Neural cell (in vitro differentiated cells): ENCODE results near the gene IL25.

ENCODE experiments used
- EZH2 ChIP-seq: fragments of 200-600, 300-800 bp; shearing (Covaris generic), sonication (generic); IDR thresholded peaks from 2 replicates; pipeline ENCODE4 v1.6.1; 2014; ENCODE audit warnings: antibody characterized with exemption, low read length, borderline replicate concordance, mild to moderate bottlenecking; ENCODE audit not compliant: insufficient read depth, poor library complexity, severe bottlenecking
- POLR2AphosphoS5 ChIP-seq: IDR thresholded peaks from 2 replicates; pipeline ENCODE4 v1.6.1; 2012
- RAD21 ChIP-seq: fragments of 450-650 bp; conservative IDR thresholded peaks from 2 replicates; pipeline ENCODE4 v1.6.1; 2014; ENCODE audit warnings: antibody characterized with exemption, mild to moderate bottlenecking, moderate library complexity
- TAF1 ChIP-seq: IDR thresholded peaks from 2 replicates; pipeline ENCODE4 v1.6.1; 2012; ENCODE audit warnings: low read depth
- TF ChIP-seq, protein P1 (sequence below): IDR thresholded peaks from 2 replicates; pipeline ENCODE4 v1.6.1; 2012; ENCODE audit warnings: borderline replicate concordance
- TF ChIP-seq, protein P2 (sequence below): fragments of 450-650 bp; IDR thresholded peaks from 2 replicates; pipeline ENCODE4 v1.5.1; 2014; ENCODE audit warnings: antibody characterized with exemption, mild to moderate bottlenecking, moderate library complexity; ENCODE audit not compliant: poor library complexity, severe bottlenecking

DNA sequence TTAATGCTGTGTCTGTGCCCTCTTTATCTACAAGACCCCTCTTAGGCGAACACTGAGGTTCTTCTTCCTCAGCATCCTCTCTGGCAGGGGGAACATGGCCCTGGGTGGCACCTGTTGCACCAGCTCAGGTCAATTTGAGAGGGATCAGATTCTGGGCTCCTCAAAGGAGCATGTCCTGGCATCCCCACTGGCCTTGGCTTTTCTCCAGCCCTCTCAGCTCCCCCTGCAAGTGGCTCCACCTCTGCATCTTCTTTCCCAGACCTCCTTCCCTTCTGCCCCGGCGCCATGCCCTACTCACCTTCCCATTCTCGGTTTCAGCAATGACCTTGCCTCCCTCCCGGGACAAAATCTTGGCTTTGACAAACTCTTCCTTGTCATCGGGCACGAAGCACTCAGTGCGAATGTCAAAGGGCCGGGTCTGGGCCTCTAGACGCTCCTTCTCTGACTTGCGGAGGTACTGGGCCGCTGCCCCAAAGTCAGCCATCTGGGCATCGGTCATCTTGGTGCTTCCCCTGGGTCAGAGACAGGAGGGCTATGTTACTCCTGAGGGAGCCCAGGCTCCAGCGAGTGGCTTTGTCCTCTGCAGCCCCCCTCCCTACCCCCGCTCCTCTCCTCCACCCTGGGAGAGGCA, 34.2 kb downstream of the IL25 start:
- TF ChIP-seq POLR2AphosphoS5: no peak
- TF ChIP-seq RAD21: no peak
- TF ChIP-seq, protein P1, sequence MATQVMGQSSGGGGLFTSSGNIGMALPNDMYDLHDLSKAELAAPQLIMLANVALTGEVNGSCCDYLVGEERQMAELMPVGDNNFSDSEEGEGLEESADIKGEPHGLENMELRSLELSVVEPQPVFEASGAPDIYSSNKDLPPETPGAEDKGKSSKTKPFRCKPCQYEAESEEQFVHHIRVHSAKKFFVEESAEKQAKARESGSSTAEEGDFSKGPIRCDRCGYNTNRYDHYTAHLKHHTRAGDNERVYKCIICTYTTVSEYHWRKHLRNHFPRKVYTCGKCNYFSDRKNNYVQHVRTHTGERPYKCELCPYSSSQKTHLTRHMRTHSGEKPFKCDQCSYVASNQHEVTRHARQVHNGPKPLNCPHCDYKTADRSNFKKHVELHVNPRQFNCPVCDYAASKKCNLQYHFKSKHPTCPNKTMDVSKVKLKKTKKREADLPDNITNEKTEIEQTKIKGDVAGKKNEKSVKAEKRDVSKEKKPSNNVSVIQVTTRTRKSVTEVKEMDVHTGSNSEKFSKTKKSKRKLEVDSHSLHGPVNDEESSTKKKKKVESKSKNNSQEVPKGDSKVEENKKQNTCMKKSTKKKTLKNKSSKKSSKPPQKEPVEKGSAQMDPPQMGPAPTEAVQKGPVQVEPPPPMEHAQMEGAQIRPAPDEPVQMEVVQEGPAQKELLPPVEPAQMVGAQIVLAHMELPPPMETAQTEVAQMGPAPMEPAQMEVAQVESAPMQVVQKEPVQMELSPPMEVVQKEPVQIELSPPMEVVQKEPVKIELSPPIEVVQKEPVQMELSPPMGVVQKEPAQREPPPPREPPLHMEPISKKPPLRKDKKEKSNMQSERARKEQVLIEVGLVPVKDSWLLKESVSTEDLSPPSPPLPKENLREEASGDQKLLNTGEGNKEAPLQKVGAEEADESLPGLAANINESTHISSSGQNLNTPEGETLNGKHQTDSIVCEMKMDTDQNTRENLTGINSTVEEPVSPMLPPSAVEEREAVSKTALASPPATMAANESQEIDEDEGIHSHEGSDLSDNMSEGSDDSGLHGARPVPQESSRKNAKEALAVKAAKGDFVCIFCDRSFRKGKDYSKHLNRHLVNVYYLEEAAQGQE: no peak
- TF ChIP-seq, protein P2, sequence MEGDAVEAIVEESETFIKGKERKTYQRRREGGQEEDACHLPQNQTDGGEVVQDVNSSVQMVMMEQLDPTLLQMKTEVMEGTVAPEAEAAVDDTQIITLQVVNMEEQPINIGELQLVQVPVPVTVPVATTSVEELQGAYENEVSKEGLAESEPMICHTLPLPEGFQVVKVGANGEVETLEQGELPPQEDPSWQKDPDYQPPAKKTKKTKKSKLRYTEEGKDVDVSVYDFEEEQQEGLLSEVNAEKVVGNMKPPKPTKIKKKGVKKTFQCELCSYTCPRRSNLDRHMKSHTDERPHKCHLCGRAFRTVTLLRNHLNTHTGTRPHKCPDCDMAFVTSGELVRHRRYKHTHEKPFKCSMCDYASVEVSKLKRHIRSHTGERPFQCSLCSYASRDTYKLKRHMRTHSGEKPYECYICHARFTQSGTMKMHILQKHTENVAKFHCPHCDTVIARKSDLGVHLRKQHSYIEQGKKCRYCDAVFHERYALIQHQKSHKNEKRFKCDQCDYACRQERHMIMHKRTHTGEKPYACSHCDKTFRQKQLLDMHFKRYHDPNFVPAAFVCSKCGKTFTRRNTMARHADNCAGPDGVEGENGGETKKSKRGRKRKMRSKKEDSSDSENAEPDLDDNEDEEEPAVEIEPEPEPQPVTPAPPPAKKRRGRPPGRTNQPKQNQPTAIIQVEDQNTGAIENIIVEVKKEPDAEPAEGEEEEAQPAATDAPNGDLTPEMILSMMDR: no peak
- no peak for TF ChIP-seq EZH2
- TF ChIP-seq TAF1: no peak
